IMR-90 (cell line): Measurements from ENCODE around the gene HIPK1. TPM values are rescaled to one million over a fixed set of nuclear protein-coding genes. Genes with fewer than 3 reads are reported as not detected.
A peak's percentile ranks its signal among the peaks of the same experiment; 100 is the strongest.

Experiments
- ATAC-seq: fragments of 200-7000 bp; cut with Tn5 transposase; 2 replicates; pipeline ENCODE4 v1.9.1; 2020; ENCODE audit warnings: low read depth, mild to moderate bottlenecking, moderate library complexity
- BruUV-seq: library from RNA; stranded (reverse); fragments of 400-500 nt; replicated peaks from 2 replicates; lab custom pipeline; 2021; lab: Mats Ljungman, UMichigan
- CTCF ChIA-PET: fragments of 300-600 bp; formaldehyde crosslinking; extraction: SDS; loops from one replicate; lab custom pipeline; 2021; ENCODE audit warnings: antibody characterized with exemption; lab: Yijun Ruan, JAX
- POLR2A ChIA-PET: fragments of 300-600 bp; sonication (Branson Sonifier 250); formaldehyde crosslinking; loops from one replicate; lab custom pipeline; 2022; ENCODE audit warnings: antibody characterized with exemption; ENCODE audit not compliant: unreplicated experiment; lab: Charles Lee
- DNase-seq: peaks from one replicate; pipeline ENCODE4 v3.0.0; 2013
- H2AFZ ChIP-seq: replicated peaks from 2 replicates; pipeline ENCODE3; 2013; ENCODE audit warnings: low read length, mild to moderate bottlenecking; ENCODE audit not compliant: poor library complexity
- H2AK5ac ChIP-seq: 2 replicates; pipeline ENCODE4 v1.6.1; 2013; ENCODE audit warnings: low read depth, low read length, inconsistent platforms
- H2AK9ac ChIP-seq: replicated peaks from 2 replicates; pipeline ENCODE3; 2013; ENCODE audit warnings: mild to moderate bottlenecking, low read depth, low read length, moderate library complexity; ENCODE audit not compliant: poor library complexity
- H2BK120ac ChIP-seq: 2 replicates; pipeline ENCODE4 v1.6.1; 2013; ENCODE audit warnings: low read depth, low read length, inconsistent platforms
- H2BK15ac ChIP-seq: 3 replicates; pipeline ENCODE4 v1.6.1; 2013; ENCODE audit warnings: low read depth, low read length, inconsistent platforms
- H2BK20ac ChIP-seq: 2 replicates; pipeline ENCODE4 v1.6.1; 2013; ENCODE audit warnings: low read depth, mild to moderate bottlenecking, inconsistent platforms, low read length, moderate library complexity
- H2BK5ac ChIP-seq: 2 replicates; pipeline ENCODE4 v1.6.1; 2013; ENCODE audit warnings: mild to moderate bottlenecking, low read depth, low read length, inconsistent platforms; ENCODE audit not compliant: poor library complexity, severe bottlenecking
- H3K14ac ChIP-seq: replicated peaks from 2 replicates; pipeline ENCODE4 v1.6.1; 2013; ENCODE audit warnings: low read depth, low read length, inconsistent platforms
- H3K18ac ChIP-seq: 2 replicates; pipeline ENCODE4 v1.6.1; 2013; ENCODE audit warnings: low read depth, low read length, control low read depth
- H3K23ac ChIP-seq: 2 replicates; pipeline ENCODE4 v1.6.1; 2013; ENCODE audit warnings: low read depth, low read length, inconsistent platforms
- H3K27ac ChIP-seq: 2 replicates; pipeline ENCODE4 v1.5.1; 2013; ENCODE audit warnings: mild to moderate bottlenecking, control low read depth, low read length; ENCODE audit not compliant: insufficient read depth
- H3K27me3 ChIP-seq: 2 replicates; pipeline ENCODE4 v1.6.1; 2013; ENCODE audit warnings: low read length; ENCODE audit not compliant: control insufficient read depth, insufficient read depth
- H3K36me3 ChIP-seq: 2 replicates; pipeline ENCODE4 v1.6.1; 2013; ENCODE audit warnings: low read length, mixed read lengths; ENCODE audit not compliant: control insufficient read depth, insufficient read depth
- H3K4ac ChIP-seq: 2 replicates; pipeline ENCODE4 v1.6.1; 2013; ENCODE audit warnings: low read depth, low read length, inconsistent platforms
- H3K4me1 ChIP-seq: 2 replicates; pipeline ENCODE4 v1.6.1; 2013; ENCODE audit warnings: low read length, mixed read lengths; ENCODE audit not compliant: control insufficient read depth, insufficient read depth
- H3K4me2 ChIP-seq: 2 replicates; pipeline ENCODE4 v1.6.1; 2013; ENCODE audit warnings: low read depth, mild to moderate bottlenecking, control low read depth, low read length, moderate library complexity
- H3K4me3 ChIP-seq: 2 replicates; pipeline ENCODE4 v1.5.1; 2013; ENCODE audit warnings: low read depth, mild to moderate bottlenecking, control low read depth, low read length, moderate library complexity; ENCODE audit not compliant: insufficient read depth
- H3K56ac ChIP-seq: 2 replicates; pipeline ENCODE4 v1.6.1; 2013; ENCODE audit warnings: low read length, inconsistent platforms; ENCODE audit not compliant: insufficient read depth; ENCODE audit errors: extremely low read depth
- H3K79me1 ChIP-seq, 2 experiments: 2 replicates each; pipeline ENCODE4 v1.6.1; 2013; ENCODE audit warnings: low read length in 2 of 2, inconsistent platforms in 1 of 2, low read depth in 1 of 2
- H3K9ac ChIP-seq: 2 replicates; pipeline ENCODE4 v1.6.1; 2013; ENCODE audit warnings: low read depth, low read length, control low read depth
- H3K9me1 ChIP-seq: 2 replicates; pipeline ENCODE4 v1.6.1; 2013; ENCODE audit warnings: low read length, inconsistent platforms; ENCODE audit not compliant: insufficient read depth
- H3K9me3 ChIP-seq: 2 replicates; pipeline ENCODE4 v1.6.1; 2013; ENCODE audit warnings: low read length; ENCODE audit not compliant: control insufficient read depth, insufficient read depth
- H4K20me1 ChIP-seq: 2 replicates; pipeline ENCODE4 v1.6.1; 2013; ENCODE audit warnings: low read length, inconsistent platforms; ENCODE audit not compliant: insufficient read depth
- H4K5ac ChIP-seq: 2 replicates; pipeline ENCODE4 v1.6.1; 2013; ENCODE audit warnings: mild to moderate bottlenecking, low read depth, low read length, control low read depth
- H4K8ac ChIP-seq, 2 experiments: 2 replicates each; pipeline ENCODE4 v1.6.1; 2013; ENCODE audit warnings: low read depth in 2 of 2, low read length in 2 of 2, control low read depth in 1 of 2, inconsistent platforms in 1 of 2
- H4K91ac ChIP-seq: 2 replicates; pipeline ENCODE4 v1.6.1; 2013; ENCODE audit warnings: low read depth, low read length, inconsistent platforms; ENCODE audit not compliant: insufficient read depth
- BHLHE40 ChIP-seq: fragments of 150-350 bp; IDR thresholded peaks from 2 replicates; pipeline ENCODE4 v1.6.1; 2016; ENCODE audit warnings: mild to moderate bottlenecking, low read depth, low read length
- CEBPB ChIP-seq: IDR thresholded peaks from 2 replicates; pipeline ENCODE4 v1.6.1; 2012; ENCODE audit warnings: low read depth, low read length, improper control_type of control experiment
- CHD1 ChIP-seq: IDR thresholded peaks from 2 replicates; pipeline ENCODE4 v1.6.1; 2012; ENCODE audit warnings: low read depth, low read length, improper control_type of control experiment
- CTCF ChIP-seq: conservative IDR thresholded peaks from 2 replicates; pipeline ENCODE4 v1.5.1; 2012; ENCODE audit warnings: mild to moderate bottlenecking, low read depth, low read length, improper control_type of control experiment
- ELK1 ChIP-seq: fragments of 150-350 bp; IDR thresholded peaks from 2 replicates; pipeline ENCODE4 v1.6.1; 2016; ENCODE audit warnings: low read depth, mild to moderate bottlenecking, low read length, moderate library complexity, borderline replicate concordance
- FOS ChIP-seq: fragments of 150-350 bp; IDR thresholded peaks from 2 replicates; pipeline ENCODE4 v1.6.1; 2016; ENCODE audit warnings: low read depth, low read length
- MAFK ChIP-seq: IDR thresholded peaks from 2 replicates; pipeline ENCODE4 v1.6.1; 2012; ENCODE audit warnings: low read depth, low read length, improper control_type of control experiment
- MAZ ChIP-seq: IDR thresholded peaks from 2 replicates; pipeline ENCODE4 v1.6.1; 2012; ENCODE audit warnings: low read depth, mild to moderate bottlenecking, low read length, improper control_type of control experiment, moderate library complexity, borderline replicate concordance
- MXI1 ChIP-seq: IDR thresholded peaks from 2 replicates; pipeline ENCODE4 v1.6.1; 2012; ENCODE audit warnings: low read depth, mild to moderate bottlenecking, low read length, moderate library complexity, borderline replicate concordance
- NFE2L2 ChIP-seq: fragments of 150-350 bp; IDR thresholded peaks from 2 replicates; pipeline ENCODE4 v1.6.1; 2016; ENCODE audit warnings: low read depth, mild to moderate bottlenecking, low read length
- POLR2A ChIP-seq: IDR thresholded peaks from 2 replicates; pipeline ENCODE4 v1.6.1; 2012; ENCODE audit warnings: mild to moderate bottlenecking, low read depth, low read length
- RAD21 ChIP-seq: IDR thresholded peaks from 2 replicates; pipeline ENCODE4 v1.6.1; 2012; ENCODE audit warnings: low read length, improper control_type of control experiment
- RCOR1 ChIP-seq: IDR thresholded peaks from 2 replicates; pipeline ENCODE4 v1.6.1; 2012; ENCODE audit warnings: mild to moderate bottlenecking, low read length, improper control_type of control experiment; ENCODE audit not compliant: insufficient replicate concordance
- RFX5 ChIP-seq: IDR thresholded peaks from 2 replicates; pipeline ENCODE4 v1.8.0; 2012; ENCODE audit warnings: low read depth, mild to moderate bottlenecking, low read length, moderate library complexity
- SMC3 ChIP-seq: fragments of 150-350 bp; IDR thresholded peaks from 2 replicates; pipeline ENCODE4 v1.6.1; 2016; ENCODE audit warnings: low read depth, mild to moderate bottlenecking, antibody characterized with exemption, low read length, moderate library complexity
- USF2 ChIP-seq: fragments of 150-350 bp; IDR thresholded peaks from 2 replicates; pipeline ENCODE4 v1.6.1; 2017; ENCODE audit warnings: mild to moderate bottlenecking, antibody characterized with exemption, low read length, low read depth
- WGBS, 2 experiments: methylation state at CpG; one replicate each; pipeline versions ENCODE4 v1.1.5 to v1.1.7; 2013; ENCODE audit warnings: missing lambda C conversion rate in 2 of 2; ENCODE audit not compliant: insufficient read length in 1 of 2; ENCODE audit errors: extremely low coverage in 2 of 2; 5-methylcytosine and 5-hydroxymethylcytosine counted together
- dilution Hi-C: fragments of 300-500 bp; cut with HindIII; formaldehyde crosslinking; loops from one replicate; pipeline ENCODE4 v1.14.3; 2018; ENCODE audit warnings: low sequenced_read_pairs; ENCODE audit not compliant: unreplicated experiment
- in situ Hi-C: fragments of 300-500 bp; cut with MboI; formaldehyde crosslinking; loops from 3 replicates; pipeline ENCODE4 v1.14.3; 2019; ENCODE audit warnings: low sequenced_read_pairs, inconsistent platforms, mixed read lengths
- intact Hi-C: fragments of 100-400 bp; cut with micrococcal nuclease; formaldehyde crosslinking; loops from 2 replicates; pipeline ENCODE4 v1.10.0; 2022
- polyA plus RNA-seq, 3 experiments: library from polyadenylated mRNA; depleted of rRNA; stranded (reverse); fragments of >200 nt; gene quantifications; 2 replicates each; pipeline ENCODE4 v1.2.3, GENCODE V29; 2012; ENCODE audit warnings: low replicate concordance in 1 of 3
- total RNA-seq: library from RNA; depleted of rRNA; stranded (reverse); fragments of >200 nt; gene quantifications from 2 replicates; pipeline ENCODE4 v1.2.3, GENCODE V29; 2012

HIPK1 gene
- total and polyA plus RNA-seq, 2 of the 4 experiments (the other 2 are of a cell fraction) = 15.3 to 33.9 TPM

- H3K27me3 ChIP-seq = no peaks in the 10 kb centered on the region
- no peak overlapping the region for H3K18ac ChIP-seq
- H3K36me3 ChIP-seq = no peaks in the 10 kb centered on the region
- CTCF ChIA-PET = no interaction called here
- peak; percentile 53; the same call in 1 of the 2 replicates for ATAC-seq
- H3K4me2 ChIP-seq = no peak overlapping the region
- H4K20me1 ChIP-seq = no peaks in the 10 kb centered on the region
- no TSS peak for BruUV-seq
- no peak for TF ChIP-seq CEBPB
- no peak for TF ChIP-seq POLR2A
- no peak for TF ChIP-seq RFX5
- no peak for TF ChIP-seq BHLHE40
- no peak for TF ChIP-seq ELK1
- TF ChIP-seq FOS = no peak
- no peak for TF ChIP-seq SMC3
- TF ChIP-seq USF2 = no peak
- no peak for TF ChIP-seq CTCF
- no peak for TF ChIP-seq RAD21
- no peak for TF ChIP-seq NFE2L2
- no peak for TF ChIP-seq RCOR1
- no peak for TF ChIP-seq MAZ
- TF ChIP-seq MAFK = no peak
- TF ChIP-seq MXI1 = no peak
- TF ChIP-seq CHD1 = no peak
- H4K5ac ChIP-seq = no peak overlapping the region
- no peak overlapping the region for H2BK120ac ChIP-seq
- no peaks in the 10 kb centered on the region for H3K9me3 ChIP-seq
- no peaks in the 10 kb centered on the region for H3K9me1 ChIP-seq
- intact Hi-C loops (no loop called here), in situ Hi-C loops (no loop called here), dilution Hi-C loops (no loop called here)
- no peak overlapping the region for H2AK5ac ChIP-seq
- no peak overlapping the region for H2BK15ac ChIP-seq
- no peak overlapping the region for H3K4ac ChIP-seq
- H3K79me1 ChIP-seq = no peaks in the 10 kb centered on the region
- no peak overlapping the region for H3K9ac ChIP-seq
- POLR2A ChIA-PET = no interaction called here
- WGBS, 2 experiments = no CpG with 5 or more reads among the region's 6 CpGs
- peak; percentile 20 for DNase-seq
- no peak overlapping the region for H3K14ac ChIP-seq
- no peak overlapping the region for H3K27ac ChIP-seq
- no peak overlapping the region for H2BK20ac ChIP-seq
- H3K56ac ChIP-seq = no peak overlapping the region
- no peak overlapping the region for H2AK9ac ChIP-seq
- no peak overlapping the region for H3K4me3 ChIP-seq
- peaks cover 2% of the 10 kb centered on the region; the same call in 1 of the 2 replicates for H3K4me1 ChIP-seq
- no peak overlapping the region for H2AFZ ChIP-seq
- no peak overlapping the region for H2BK5ac ChIP-seq
- H3K23ac ChIP-seq = no peak overlapping the region
- no peak overlapping the region for H4K91ac ChIP-seq
- no peak overlapping the region for H4K8ac ChIP-seq
These were observed 97.7 kb downstream of the HIPK1 start for GRCh38 chr1:114026797-114027196.
